Measurements from ENCODE around the gene ISX. TPM values are rescaled to one million over a fixed set of nuclear protein-coding genes. Genes with fewer than 3 reads are reported as not detected.
A peak's percentile ranks its signal among the peaks of the same experiment; 100 is the strongest.

Gene ISX
- total and polyA plus RNA-seq, 2 of the 13 experiments (the other 11 are each of a cell fraction or from before 2014, with no cell fraction given), result 1.4 to 1.8 TPM

DNA sequence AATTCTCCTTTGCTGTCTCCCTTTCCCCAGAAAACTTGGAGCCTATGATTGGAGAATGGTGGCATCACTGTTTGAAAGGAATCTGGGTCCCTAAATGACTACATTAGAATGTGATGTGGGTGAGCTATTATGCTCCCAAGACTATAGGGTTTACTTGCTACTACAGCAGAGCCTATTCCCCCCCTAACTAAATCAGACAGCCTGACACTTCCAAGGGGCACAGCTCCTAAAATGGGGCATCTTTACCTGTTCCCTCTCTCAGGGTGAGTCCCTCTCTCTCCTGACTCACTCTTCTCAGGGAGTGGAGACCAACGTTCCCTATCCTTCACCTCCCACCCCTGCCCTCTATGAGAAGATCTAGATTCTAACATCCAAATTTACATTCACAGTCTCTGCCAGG is 775 bp upstream of the ISX start:
- CTCF ChIA-PET (ENCODE audit: low intra/inter-chr PET ratio, low total read pairs), result no interaction called here
- TF ChIP-seq ISX (CRISPR knock-in tag; conservative IDR thresholded peaks at IDR 0.05) (no peak), EHMT2 (IDR thresholded peaks at IDR 0.05; ENCODE audit: borderline replicate concordance, low read depth, low read length) (no peak), ZC3H4 (CRISPR knock-in tag; IDR thresholded peaks at IDR 0.05; ENCODE audit: borderline replicate concordance) (no peak), BCL6 (CRISPR knock-in tag; IDR thresholded peaks at IDR 0.05) (no peak), ZNF296 (CRISPR knock-in tag; conservative IDR thresholded peaks at IDR 0.05) (no peak), HDAC6 (IDR thresholded peaks at IDR 0.05; ENCODE audit: low read depth, low read length) (no peak), ATF1 (CRISPR knock-in tag; IDR thresholded peaks at IDR 0.05) (no peak), NONO (IDR thresholded peaks at IDR 0.05) (no peak), NONO (CRISPR knock-in tag; conservative IDR thresholded peaks at IDR 0.05) (no peak), ZNF720 (CRISPR knock-in tag; IDR thresholded peaks at IDR 0.05) (no peak), JUNB (CRISPR knock-in tag; IDR thresholded peaks at IDR 0.05; ENCODE audit: borderline replicate concordance) (no peak), ZNF337 (CRISPR knock-in tag; IDR thresholded peaks at IDR 0.05; ENCODE audit: borderline replicate concordance, low read depth) (no peak), GABPB1 (CRISPR knock-in tag; IDR thresholded peaks at IDR 0.05) (no peak)
- TF ChIP-seq, protein P1, sequence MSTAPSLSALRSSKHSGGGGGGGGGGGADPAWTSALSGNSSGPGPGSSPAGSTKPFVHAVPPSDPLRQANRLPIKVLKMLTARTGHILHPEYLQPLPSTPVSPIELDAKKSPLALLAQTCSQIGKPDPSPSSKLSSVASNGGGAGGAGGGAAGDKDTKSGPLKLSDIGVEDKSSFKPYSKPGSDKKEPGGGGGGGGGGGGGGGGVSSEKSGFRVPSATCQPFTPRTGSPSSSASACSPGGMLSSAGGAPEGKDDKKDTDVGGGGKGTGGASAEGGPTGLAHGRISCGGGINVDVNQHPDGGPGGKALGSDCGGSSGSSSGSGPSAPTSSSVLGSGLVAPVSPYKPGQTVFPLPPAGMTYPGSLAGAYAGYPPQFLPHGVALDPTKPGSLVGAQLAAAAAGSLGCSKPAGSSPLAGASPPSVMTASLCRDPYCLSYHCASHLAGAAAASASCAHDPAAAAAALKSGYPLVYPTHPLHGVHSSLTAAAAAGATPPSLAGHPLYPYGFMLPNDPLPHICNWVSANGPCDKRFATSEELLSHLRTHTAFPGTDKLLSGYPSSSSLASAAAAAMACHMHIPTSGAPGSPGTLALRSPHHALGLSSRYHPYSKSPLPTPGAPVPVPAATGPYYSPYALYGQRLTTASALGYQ (CRISPR knock-in tag; IDR thresholded peaks at IDR 0.05), result no peak
- TF ChIP-seq, protein P2, sequence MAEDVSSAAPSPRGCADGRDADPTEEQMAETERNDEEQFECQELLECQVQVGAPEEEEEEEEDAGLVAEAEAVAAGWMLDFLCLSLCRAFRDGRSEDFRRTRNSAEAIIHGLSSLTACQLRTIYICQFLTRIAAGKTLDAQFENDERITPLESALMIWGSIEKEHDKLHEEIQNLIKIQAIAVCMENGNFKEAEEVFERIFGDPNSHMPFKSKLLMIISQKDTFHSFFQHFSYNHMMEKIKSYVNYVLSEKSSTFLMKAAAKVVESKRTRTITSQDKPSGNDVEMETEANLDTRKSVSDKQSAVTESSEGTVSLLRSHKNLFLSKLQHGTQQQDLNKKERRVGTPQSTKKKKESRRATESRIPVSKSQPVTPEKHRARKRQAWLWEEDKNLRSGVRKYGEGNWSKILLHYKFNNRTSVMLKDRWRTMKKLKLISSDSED (CRISPR knock-in tag; IDR thresholded peaks at IDR 0.05), result no peak
- TF ChIP-seq, protein P3, sequence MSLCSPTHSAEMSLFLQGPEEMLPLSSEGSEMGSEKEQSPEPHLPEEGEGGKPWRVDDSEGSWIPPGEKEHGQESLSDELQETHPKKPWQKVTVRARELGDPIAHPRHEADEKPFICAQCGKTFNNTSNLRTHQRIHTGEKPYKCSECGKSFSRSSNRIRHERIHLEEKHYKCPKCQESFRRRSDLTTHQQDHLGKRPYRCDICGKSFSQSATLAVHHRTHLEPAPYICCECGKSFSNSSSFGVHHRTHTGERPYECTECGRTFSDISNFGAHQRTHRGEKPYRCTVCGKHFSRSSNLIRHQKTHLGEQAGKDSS (CRISPR knock-in tag; IDR thresholded peaks at IDR 0.05; ENCODE audit: borderline replicate concordance, low read depth), result no peak
- Histone ChIP-seq H3K9me3 (ENCODE audit: low read length) (no peaks in the 10 kb centered on the region), H3K27ac (ENCODE audit: extremely low read length, insufficient read depth, low read length) (peak overlapping the region; percentile 54), H3K4me3 (replicated peaks in 1 of 3; ENCODE audit: insufficient read depth in 1 of 3, low read depth in 2 of 3, low read length in 3 of 3) (peak overlapping the region in 1 of 3 experiments; percentile 64; a peak in 1 of 6 replicates), H4K20me1 (ENCODE audit: insufficient read depth, low read length) (no peaks in the 10 kb centered on the region), H2AFZ (ENCODE audit: low read length) (no peak overlapping the region), H3K9ac (ENCODE audit: insufficient read depth, low read depth, low read length) (no peak overlapping the region), H3K79me2 (ENCODE audit: insufficient read depth, low read length) (no peaks in the 10 kb centered on the region), H3K4me1 (ENCODE audit: insufficient read depth, low read length) (peaks cover 61% of the 10 kb centered on the region), H3K27me3 (ENCODE audit: control insufficient read depth in 1 of 2, insufficient read depth in 2 of 2, low read length in 2 of 2) (no peaks in the 10 kb centered on the region), H3K4me2 (ENCODE audit: low read depth, low read length) (peak overlapping the region; percentile 73), H3K36me3 (replicated peaks in 1 of 2; ENCODE audit: control insufficient read depth in 1 of 2, insufficient read depth in 2 of 2, low read length in 2 of 2) (no peaks in the 10 kb centered on the region)
- BruUV-seq (replicated peaks), result no TSS peak
- in situ Hi-C loops (cut with HindIII; ENCODE audit: extremely low pct_ligation_motif_present, low pct_unique_long_range_greater_than_20kb) (no loop called here), intact Hi-C loops (cut with micrococcal nuclease; ENCODE audit: unreplicated experiment) (no loop called here)
- FAIRE-seq (no peak), DNase-seq (ENCODE audit: low spot score) (no peak), ATAC-seq (no peak)
- POLR2A ChIA-PET, result no interaction called here
- 0% methylated on average over 1 of the region's 1 CpG for WGBS (ENCODE audit: low lambda C conversion rate)
